ENCODE data around the gene NUDCD2. TPM values are rescaled to one million over a fixed set of nuclear protein-coding genes. Genes with fewer than 3 reads are reported as not detected.

Gene NUDCD2
- polyA plus RNA-seq, 1 of the 3 experiments (the other 2 are of a cell fraction) = 7.8 TPM

DNA sequence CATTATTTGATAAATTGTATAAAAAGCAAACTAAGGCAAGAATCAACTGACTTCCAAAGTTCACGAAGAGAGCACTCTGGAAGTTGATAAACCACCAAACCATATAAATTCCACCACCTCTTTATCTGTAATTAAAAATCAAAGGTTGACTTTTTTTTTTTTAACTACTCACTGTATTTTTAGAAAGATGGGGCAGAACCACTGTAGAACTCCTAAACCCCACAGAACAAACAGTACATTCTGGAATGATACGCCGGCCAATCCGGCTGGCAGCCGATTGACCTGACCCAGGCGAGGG, 22.9 kb downstream of the NUDCD2 start:
- Histone ChIP-seq H3K36me3 (replicated peaks in 1 of 2; ENCODE audit: control insufficient read depth in 1 of 2, insufficient read depth in 2 of 2, low read length in 1 of 2) (peaks cover 27 to 29% of the 10 kb centered on the region in 2 experiments), H3K4me1 (ENCODE audit: control insufficient read depth in 1 of 2, insufficient read depth in 2 of 2, low read depth in 1 of 2, low read length in 1 of 2) (peaks cover 12 to 24% of the 10 kb centered on the region in 2 experiments; a peak in 3 of 4 replicates), H3K9me3 (no peaks in the 10 kb centered on the region), H3K4me2 (peak overlapping the region; percentile 91; the same call in 1 of the 2 replicates), H3K79me2 (ENCODE audit: insufficient read depth) (peaks cover 46% of the 10 kb centered on the region), H3K4me3 (ENCODE audit: low read depth in 2 of 2, low read length in 1 of 2) (peak overlapping the region; percentile 48 to 98), H3F3A (replicated peaks; ENCODE audit: insufficient read depth) (peaks cover 9% of the 10 kb centered on the region), H3K27ac (ENCODE audit: low read depth in 2 of 2, low read length in 1 of 2) (peak overlapping the region; percentile 4 to 64; a peak in 3 of 4 replicates), H2AFZ (ENCODE audit: low read depth) (peak overlapping the region; percentile 92), H3K9me2 (no peaks in the 10 kb centered on the region), H3K9ac (no peak overlapping the region; the same call in 1 of the 2 replicates), H4K20me1 (ENCODE audit: insufficient read depth) (peaks cover 32% of the 10 kb centered on the region), H3K27me3 (ENCODE audit: insufficient read depth) (no peaks in the 10 kb centered on the region)
- no peak for DNase-seq
- WGBS (ENCODE audit: low lambda C conversion rate) = 11% methylated on average over 6 of the region's 6 CpGs
- ChIA-PET CTCF (interaction anchor here (1.0 kb wide), 1 partner anchor 29 kb away, joined by 3 read pairs; no protein-coding TSS in a partner anchor), POLR2A (interaction anchor here (1.2 to 1.5 kb wide), 2 partner anchors 23 to 69 kb away, joined by 3 to 25 read pairs; partner anchors contain the start of genes HMMR, MAT2B and NUDCD2)
- TF ChIP-seq RAD21 (IDR thresholded peaks at IDR 0.05; ENCODE audit: low read length) (no peak), FOXJ3 (CRISPR knock-in tag; IDR thresholded peaks at IDR 0.05) (no peak), MXI1 (IDR thresholded peaks at IDR 0.05; ENCODE audit: low read depth, low read length) (no peak), TEAD4 (IDR thresholded peaks at IDR 0.05; ENCODE audit: borderline replicate concordance, insufficient read depth) (no peak), FOXM1 (IDR thresholded peaks at IDR 0.05; ENCODE audit: low read depth) (no peak), TCF12 (IDR thresholded peaks at IDR 0.05) (no peak)
- TF ChIP-seq, protein P1, sequence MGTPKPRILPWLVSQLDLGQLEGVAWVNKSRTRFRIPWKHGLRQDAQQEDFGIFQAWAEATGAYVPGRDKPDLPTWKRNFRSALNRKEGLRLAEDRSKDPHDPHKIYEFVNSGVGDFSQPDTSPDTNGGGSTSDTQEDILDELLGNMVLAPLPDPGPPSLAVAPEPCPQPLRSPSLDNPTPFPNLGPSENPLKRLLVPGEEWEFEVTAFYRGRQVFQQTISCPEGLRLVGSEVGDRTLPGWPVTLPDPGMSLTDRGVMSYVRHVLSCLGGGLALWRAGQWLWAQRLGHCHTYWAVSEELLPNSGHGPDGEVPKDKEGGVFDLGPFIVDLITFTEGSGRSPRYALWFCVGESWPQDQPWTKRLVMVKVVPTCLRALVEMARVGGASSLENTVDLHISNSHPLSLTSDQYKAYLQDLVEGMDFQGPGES (IDR thresholded peaks at IDR 0.05; ENCODE audit: low read depth, low read length) = no peak

DNA sequence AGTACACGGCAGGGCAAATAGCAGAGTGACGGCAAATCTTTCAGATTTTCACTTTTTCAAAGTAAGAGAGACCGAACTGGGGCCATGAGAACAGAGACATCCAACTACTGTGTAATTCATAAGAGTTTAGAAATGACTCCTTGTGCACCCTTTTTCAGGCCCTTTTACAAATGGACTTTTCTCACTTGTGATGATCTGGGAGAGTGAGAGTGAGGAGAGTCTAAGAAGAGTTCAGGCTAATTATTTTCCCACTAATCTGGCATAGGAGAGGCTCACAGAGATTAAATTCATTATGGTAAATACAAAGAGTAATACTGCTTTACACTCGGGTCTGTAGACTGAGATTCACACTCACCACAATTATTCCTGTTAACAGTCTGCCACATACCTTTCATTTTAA, 23.4 kb downstream of the NUDCD2 start:
- peak overlapping the region; percentile 92 for H2AFZ ChIP-seq (ENCODE audit: low read depth)

More for the DNA sequence above, 23.4 kb downstream of the NUDCD2 start:
- no peak for TF ChIP-seq JUND (IDR thresholded peaks at IDR 0.05)
- TF ChIP-seq MXI1 (IDR thresholded peaks at IDR 0.05; ENCODE audit: low read depth, low read length) = no peak
- no peak for TF ChIP-seq NFIC (IDR thresholded peaks at IDR 0.05; ENCODE audit: borderline replicate concordance)
- TF ChIP-seq GATA2 (CRISPR knock-in tag; IDR thresholded peaks at IDR 0.05) = no peak
- no peak for TF ChIP-seq MAX (IDR thresholded peaks at IDR 0.05; ENCODE audit: low read depth)
- no peak for TF ChIP-seq ELF1 (IDR thresholded peaks at IDR 0.05)
- TF ChIP-seq SMC3 (IDR thresholded peaks at IDR 0.05; ENCODE audit: low read depth, low read length) = no peak
- no peak for TF ChIP-seq MEF2A (IDR thresholded peaks at IDR 0.05; ENCODE audit: borderline replicate concordance, low read depth)
- no peak for TF ChIP-seq RAD21 (IDR thresholded peaks at IDR 0.05; ENCODE audit: low read length)
- TF ChIP-seq, protein P2, sequence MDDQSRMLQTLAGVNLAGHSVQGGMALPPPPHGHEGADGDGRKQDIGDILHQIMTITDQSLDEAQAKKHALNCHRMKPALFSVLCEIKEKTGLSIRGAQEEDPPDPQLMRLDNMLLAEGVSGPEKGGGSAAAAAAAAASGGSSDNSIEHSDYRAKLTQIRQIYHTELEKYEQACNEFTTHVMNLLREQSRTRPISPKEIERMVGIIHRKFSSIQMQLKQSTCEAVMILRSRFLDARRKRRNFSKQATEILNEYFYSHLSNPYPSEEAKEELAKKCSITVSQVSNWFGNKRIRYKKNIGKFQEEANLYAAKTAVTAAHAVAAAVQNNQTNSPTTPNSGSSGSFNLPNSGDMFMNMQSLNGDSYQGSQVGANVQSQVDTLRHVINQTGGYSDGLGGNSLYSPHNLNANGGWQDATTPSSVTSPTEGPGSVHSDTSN (IDR thresholded peaks at IDR 0.05) = no peak
- no peak for TF ChIP-seq CTCF (IDR thresholded peaks at IDR 0.05)
- 80% methylated on average over 4 of the region's 4 CpGs for whole genome bisulfite sequencing (ENCODE audit: low lambda C conversion rate)
- Histone ChIP-seq H3K36me3 (replicated peaks in 1 of 2; ENCODE audit: control insufficient read depth in 1 of 2, insufficient read depth in 2 of 2, low read length in 1 of 2) (peaks cover 22 to 25% of the 10 kb centered on the region in 2 experiments), H3K9me3 (no peaks in the 10 kb centered on the region), H3K9ac (no peak overlapping the region; the same call in 1 of the 2 replicates), H3K79me2 (ENCODE audit: insufficient read depth) (peaks cover 42% of the 10 kb centered on the region), H4K20me1 (ENCODE audit: insufficient read depth) (peaks cover 32% of the 10 kb centered on the region), H3K4me2 (peak overlapping the region; percentile 91; the same call in 1 of the 2 replicates), H3K27ac (ENCODE audit: low read depth in 2 of 2, low read length in 1 of 2) (peak overlapping the region; percentile 4 to 64; a peak in 3 of 4 replicates), H3K27me3 (ENCODE audit: insufficient read depth) (no peaks in the 10 kb centered on the region), H3K9me2 (no peaks in the 10 kb centered on the region), H3F3A (replicated peaks; ENCODE audit: insufficient read depth) (peaks cover 9% of the 10 kb centered on the region), H3K4me3 (ENCODE audit: low read depth in 2 of 2, low read length in 1 of 2) (peak overlapping the region; percentile 48 to 98; a peak in 2 of 4 replicates), H3K4me1 (ENCODE audit: control insufficient read depth in 1 of 2, insufficient read depth in 2 of 2, low read depth in 1 of 2, low read length in 1 of 2) (peaks cover 12 to 24% of the 10 kb centered on the region in 2 experiments; a peak in 3 of 4 replicates)
- no peak for DNase-seq
- ChIA-PET POLR2A (no interaction called here), CTCF (no interaction called here)
